Measurements from ENCODE around the gene CCM2. TPM values are rescaled to one million over a fixed set of nuclear protein-coding genes. Genes with fewer than 3 reads are reported as not detected.
A peak's percentile ranks its signal among the peaks of the same experiment; 100 is the strongest.
"Not testable (repeated sequence)": the region's sequence is repeated elsewhere in the genome, so short reads cannot be mapped to it uniquely, and the experiment has no call there.

Gene CCM2
- total and polyA plus RNA-seq, 12 donors = 36.1 to 84.5 (median 50.7) TPM

DNA sequence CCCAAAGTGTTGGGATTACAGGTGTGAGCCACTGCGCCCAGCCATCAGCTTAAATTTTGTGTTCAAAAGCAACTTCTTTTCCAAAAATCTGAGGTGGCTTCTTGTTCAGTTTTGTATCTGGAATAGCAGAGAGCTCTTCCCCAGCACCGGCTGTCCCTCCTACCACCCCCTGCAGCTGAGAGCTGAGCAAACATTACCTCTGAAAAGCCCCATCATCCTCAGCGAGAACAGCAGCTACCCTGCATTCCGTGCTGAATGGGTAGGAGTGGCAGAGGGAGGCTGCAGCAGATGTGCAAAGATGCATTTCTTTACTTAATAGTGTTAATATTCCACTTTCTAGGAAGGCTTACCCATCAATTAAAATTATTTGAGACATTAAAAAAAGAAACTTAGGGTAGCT lies 31.8 kb downstream of the CCM2 start:
- H3K36me3 ChIP-seq (replicated peaks in 1 of 2) = no peaks in the 10 kb centered on the region
- no peaks in the 10 kb centered on the region for H3K9me3 ChIP-seq (replicated peaks in 1 of 3)
- no peaks in the 10 kb centered on the region for H3K27me3 ChIP-seq
- WGBS, 4 donors = 84 to 90% (median 87%) methylated on average over 4 of the region's 4 CpGs
- DNase-seq = peak in 1 of 7 donors; percentile 14
- H3K4me3 ChIP-seq = no peak overlapping the region
- intact Hi-C loops (cut with DNase I) = no loop called here
- H3K27ac ChIP-seq = no peak overlapping the region
- no peak for TF ChIP-seq CTCF (IDR thresholded peaks at IDR 0.05)
- TF ChIP-seq POLR2A (IDR thresholded peaks at IDR 0.05) = no peak
- peaks cover 12 to 22% of the 10 kb centered on the region in 2 donors for H3K4me1 ChIP-seq (replicated peaks in 1 of 2)

- Histone ChIP-seq H3K27ac (no peak overlapping the region), H3K4me3 (no peak overlapping the region), H3K36me3 (replicated peaks in 1 of 2) (no peaks in the 10 kb centered on the region), H3K9me3 (replicated peaks in 1 of 3) (no peaks in the 10 kb centered on the region), H3K4me1 (replicated peaks in 1 of 2) (peaks cover 12 to 22% of the 10 kb centered on the region in 2 donors), H3K27me3 (no peaks in the 10 kb centered on the region)
- DNase-seq = peak in 1 of 7 donors; percentile 46
- TF ChIP-seq POLR2A (IDR thresholded peaks at IDR 0.05) (no peak), CTCF (IDR thresholded peaks at IDR 0.05) (no peak)
- intact Hi-C loops (cut with DNase I) = no loop called here
- 67 to 92% (median 88%) methylated on average over 1 to 4 of the region's 4 CpGs for WGBS, 4 donors
Observed at GRCh38 chr7:45032421-45032820, 32.4 kb downstream of the CCM2 start.

DNA sequence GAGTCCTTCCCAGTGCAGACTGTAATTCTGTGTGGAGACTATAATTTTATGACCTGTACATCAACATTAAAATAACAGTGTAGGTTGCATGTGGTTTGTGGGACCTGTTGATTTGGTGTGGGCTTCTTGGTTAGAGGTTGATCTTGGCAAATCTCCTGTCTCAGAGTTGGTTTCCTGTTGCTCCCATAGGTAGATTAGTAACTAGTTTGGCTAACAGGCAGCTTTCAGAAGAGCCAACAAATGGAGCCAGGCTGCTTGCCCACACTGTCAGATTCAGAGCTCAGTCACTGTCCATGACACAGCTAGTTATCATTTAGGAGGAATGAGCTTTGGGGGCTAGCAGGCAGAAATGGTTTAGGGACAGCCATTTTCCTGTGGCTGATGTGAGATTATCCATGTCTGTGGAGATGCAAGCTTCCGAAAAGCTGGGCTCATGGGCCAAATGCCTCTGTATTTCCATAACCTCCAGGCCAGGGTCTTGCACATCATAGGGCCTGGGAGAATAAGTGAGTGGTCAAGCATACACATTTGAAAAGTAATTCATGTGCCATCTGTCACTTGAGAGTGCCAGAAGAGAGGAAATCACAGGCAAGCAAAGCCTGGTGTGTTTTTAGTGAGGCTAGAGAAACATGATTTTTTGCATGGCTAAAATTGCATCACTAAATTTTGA lies 33.4 kb downstream of the CCM2 start:
- intact Hi-C loops (cut with DNase I) = no loop called here
- WGBS, 4 donors = 76 to 94% (median 87%) methylated on average over 1 of the region's 1 CpG
- H3K27ac ChIP-seq = peak overlapping the region in 4 of 5 donors; percentile 11 to 66 (median 48)

GRCh38 chr7:45033931-45034290 lies 33.9 kb downstream of the CCM2 start:
- Histone ChIP-seq H3K4me3 (no peak overlapping the region), H3K4me1 (replicated peaks in 1 of 2) (peaks cover 12 to 22% of the 10 kb centered on the region in 2 donors), H3K36me3 (replicated peaks in 1 of 2) (peaks cover 0 to 6% of the 10 kb centered on the region in 2 donors), H3K27me3 (no peaks in the 10 kb centered on the region), H3K9me3 (replicated peaks in 1 of 3) (no peaks in the 10 kb centered on the region), H3K27ac (peak overlapping the region in 4 of 5 donors; percentile 11 to 66 (median 48))
- 25 to 40% (median 34%) methylated on average over 4 of the region's 4 CpGs for WGBS, 4 donors
- no peak for TF ChIP-seq POLR2A (IDR thresholded peaks at IDR 0.05)
- no peak for TF ChIP-seq CTCF (IDR thresholded peaks at IDR 0.05)
- intact Hi-C loops (cut with DNase I) = no loop called here
- DNase-seq = peak; percentile 64 to 88 (median 82)

More for the DNA sequence above, 33.4 kb downstream of the CCM2 start:
- TF ChIP-seq CTCF (IDR thresholded peaks at IDR 0.05) = no peak
- no peak for TF ChIP-seq POLR2A (IDR thresholded peaks at IDR 0.05)
- no peak for DNase-seq
- Histone ChIP-seq H3K9me3 (replicated peaks in 1 of 3) (no peaks in the 10 kb centered on the region), H3K4me3 (no peak overlapping the region), H3K4me1 (replicated peaks in 1 of 2) (peaks cover 12 to 22% of the 10 kb centered on the region in 2 donors), H3K36me3 (replicated peaks in 1 of 2) (peaks cover 0 to under 1% of the 10 kb centered on the region in 2 donors), H3K27me3 (no peaks in the 10 kb centered on the region)

DNA sequence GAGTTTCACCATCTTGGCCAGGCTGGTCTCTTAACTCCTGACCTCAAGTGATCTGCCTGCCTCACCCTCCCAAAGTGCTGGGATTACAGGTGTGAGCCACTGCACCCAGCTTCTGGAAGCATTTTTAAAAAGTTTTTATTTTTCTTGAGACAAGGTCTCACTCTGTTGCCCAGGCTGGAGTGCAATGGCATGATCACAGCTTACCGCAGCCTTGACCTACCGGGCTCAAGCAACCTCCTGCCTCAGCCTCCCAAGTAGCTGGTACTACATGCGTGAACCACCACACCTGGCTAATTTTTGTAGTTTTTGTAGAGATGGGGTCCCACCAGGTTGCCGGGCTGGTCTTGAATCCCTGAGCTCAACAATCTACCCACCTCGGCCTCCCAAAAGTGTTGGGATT lies 34.7 kb downstream of the CCM2 start:
- H3K36me3 ChIP-seq (replicated peaks in 1 of 2) = peaks cover 0 to 13% of the 10 kb centered on the region in 2 donors
- H3K4me3 ChIP-seq; DNase-seq; intact Hi-C loops (cut with DNase I); H3K27me3 ChIP-seq; H3K9me3 ChIP-seq (replicated peaks in 1 of 3): not testable (repeated sequence)
- H3K4me1 ChIP-seq (replicated peaks in 1 of 2) = peaks cover 12 to 22% of the 10 kb centered on the region in 2 donors
- WGBS, 4 donors = 75 to 98% (median 91%) methylated on average over 5 of the region's 5 CpGs
- H3K27ac ChIP-seq = peak overlapping the region in 1 of 5 donors; percentile 46
